GM12874 (cell line): ENCODE data around the gene CSE1L.

Experiments used
- CTCF ChIP-seq: IDR thresholded peaks from 2 replicates; pipeline ENCODE4 v1.5.1; 2011; ENCODE audit warnings: low read depth, mild to moderate bottlenecking, control low read depth, low read length, moderate library complexity; ENCODE audit not compliant: insufficient read depth

CSE1L gene

DNA sequence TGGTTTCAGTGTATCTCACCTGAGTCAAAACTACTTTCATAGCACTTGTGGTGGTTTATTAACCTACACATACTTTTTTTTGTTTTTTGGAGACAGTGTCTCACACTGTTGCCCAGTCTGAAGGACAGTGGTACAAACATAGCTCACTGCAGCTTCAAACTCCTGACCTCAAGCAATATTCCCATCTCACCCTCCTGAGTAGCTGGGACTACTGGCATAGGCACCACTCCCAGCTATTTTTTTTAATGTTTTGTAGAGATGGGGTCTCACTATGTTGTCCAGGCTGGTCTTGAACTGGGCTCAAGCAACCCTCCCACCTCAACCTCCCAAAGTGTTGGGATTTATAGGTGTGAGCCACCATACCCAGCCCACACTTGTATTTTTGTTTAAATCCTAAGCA is 92.3 kb downstream of the CSE1L start:
- no peak for TF ChIP-seq CTCF

GRCh38 chr20:49140411-49140810 is 94.3 kb downstream of the CSE1L start:
- TF ChIP-seq CTCF = no peak

DNA sequence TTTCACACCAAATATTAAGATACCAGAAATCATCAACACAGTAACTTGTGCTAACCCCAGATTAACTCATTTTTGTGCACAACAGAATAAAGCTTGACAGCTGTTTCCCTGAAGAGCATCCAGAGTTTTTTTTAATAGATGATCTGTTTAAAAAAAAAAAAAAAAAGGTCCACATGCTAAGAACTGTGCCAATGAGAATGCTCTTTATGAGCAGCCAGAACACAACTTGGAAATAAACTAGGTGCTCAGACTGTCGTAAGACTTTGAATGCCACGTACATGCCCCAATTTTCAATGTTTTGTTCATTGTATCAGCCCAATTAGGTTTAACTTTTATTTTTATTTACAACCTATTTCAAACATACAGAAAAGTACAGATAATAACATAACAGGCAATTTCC is 94.7 kb downstream of the CSE1L start:
- no peak for TF ChIP-seq CTCF
